Duodenal mucosa (tissue), 2 donors: Measurements from ENCODE around the gene LRRC25.

Experiments used
- H3K27ac ChIP-seq: one replicate; pipeline ENCODE4 v1.7.0; 2013; ENCODE audit warnings: low read depth, low read length
- H3K27me3 ChIP-seq, 2 donors: one replicate each; pipeline ENCODE4 v1.7.0; 2013; ENCODE audit warnings: low read length in 2 of 2, control low read depth in 1 of 2; ENCODE audit not compliant: insufficient read depth in 2 of 2, control insufficient read depth in 1 of 2
- H3K36me3 ChIP-seq, 2 donors: one replicate each; pipeline ENCODE4 v1.7.0; 2013; ENCODE audit warnings: low read length in 2 of 2, control low read depth in 1 of 2; ENCODE audit not compliant: insufficient read depth in 2 of 2, control insufficient read depth in 1 of 2
- H3K4me1 ChIP-seq, 2 donors: one replicate each; pipeline ENCODE4 v1.7.0; 2013; ENCODE audit warnings: low read length in 2 of 2, control low read depth in 1 of 2; ENCODE audit not compliant: insufficient read depth in 2 of 2, control insufficient read depth in 1 of 2
- H3K4me3 ChIP-seq, 2 donors: one replicate each; pipeline ENCODE4 v1.7.0; 2013; ENCODE audit warnings: low read length in 2 of 2, low read depth in 1 of 2
- H3K9ac ChIP-seq, 2 donors: one replicate each; pipeline ENCODE4 v1.7.0; 2013; ENCODE audit warnings: low read length in 2 of 2, low read depth in 1 of 2
- H3K9me3 ChIP-seq, 2 donors: one replicate each; pipeline ENCODE4 v1.7.0; 2013; ENCODE audit warnings: low read length in 2 of 2, control low read depth in 1 of 2; ENCODE audit not compliant: control insufficient read depth in 1 of 2

Gene LRRC25

DNA sequence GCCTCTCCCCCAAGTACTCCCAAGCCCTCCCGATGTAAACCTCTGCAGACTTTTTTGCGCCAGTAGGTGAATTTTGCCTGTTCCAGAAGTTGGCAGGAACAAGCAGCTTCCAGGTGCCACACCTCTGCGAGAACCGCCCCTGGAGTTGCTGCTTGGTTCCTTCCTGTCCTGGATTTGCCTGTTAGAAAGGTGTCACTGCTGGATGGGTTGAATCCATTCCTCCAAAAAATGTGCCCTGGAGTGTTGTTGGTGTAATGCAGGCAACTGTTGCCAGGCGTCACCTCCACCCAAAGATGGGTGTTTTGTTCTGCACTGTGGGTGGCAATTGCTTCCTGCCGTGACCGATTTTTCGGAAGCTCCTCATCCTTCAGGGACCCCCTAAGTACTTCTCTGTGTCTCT, 51.3 kb downstream of the LRRC25 start:
- Histone ChIP-seq H3K27me3 (no peaks in the 10 kb centered on the region), H3K27ac (no peak overlapping the region), H3K9ac (no peak overlapping the region), H3K36me3 (peaks cover 9 to 23% of the 10 kb centered on the region in 2 donors), H3K4me3 (no peak overlapping the region), H3K4me1 (peaks cover 8% of the 10 kb centered on the region in 2 donors), H3K9me3 (no peaks in the 10 kb centered on the region)

DNA sequence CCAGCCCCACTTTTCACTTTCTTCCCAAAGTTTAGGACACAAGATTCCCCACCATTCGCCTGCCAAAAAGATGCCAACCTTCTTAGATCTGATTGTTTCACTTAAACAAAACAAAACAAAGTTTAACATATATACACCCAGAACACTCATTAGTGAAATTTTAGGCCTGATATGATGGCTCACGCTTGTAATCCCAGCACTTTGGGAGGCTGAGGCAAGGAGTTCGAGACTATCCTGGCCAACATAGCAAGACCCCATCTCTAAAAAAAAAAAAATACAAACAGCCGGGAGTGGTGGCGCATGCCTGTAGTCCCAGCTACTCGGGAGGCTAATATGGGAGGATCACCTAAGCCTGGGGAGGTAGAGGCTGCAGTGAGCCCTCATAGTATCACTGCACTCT, 52.1 kb downstream of the LRRC25 start:
- Histone ChIP-seq H3K4me3 (no peak overlapping the region), H3K27ac (no peak overlapping the region), H3K27me3 (no peaks in the 10 kb centered on the region), H3K9ac (no peak overlapping the region), H3K4me1 (peaks cover 8 to 9% of the 10 kb centered on the region in 2 donors), H3K9me3 (no peaks in the 10 kb centered on the region), H3K36me3 (peaks cover 6 to 18% of the 10 kb centered on the region in 2 donors)

DNA sequence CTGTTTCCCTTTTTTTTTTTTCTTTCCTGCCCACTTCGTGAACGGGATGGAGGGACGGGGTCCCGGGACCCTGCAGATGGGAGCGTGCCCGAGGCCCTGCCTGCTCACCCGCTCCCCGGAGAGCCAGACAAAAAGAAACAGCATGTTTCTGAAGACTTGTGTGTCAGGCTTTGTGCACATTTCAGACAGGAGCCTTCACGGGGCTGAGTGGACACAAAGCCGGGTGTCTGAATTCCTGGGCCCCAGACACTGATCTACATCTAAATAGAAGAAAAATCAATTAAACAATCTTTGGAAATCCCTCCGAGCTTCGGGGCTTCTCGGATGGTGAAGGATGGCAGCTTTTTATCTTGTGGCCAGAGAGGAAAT, 52.9 kb downstream of the LRRC25 start:
- H3K27me3 ChIP-seq: no peaks in the 10 kb centered on the region
- peaks cover 4 to 17% of the 10 kb centered on the region in 2 donors for H3K36me3 ChIP-seq
- no peak overlapping the region for H3K4me3 ChIP-seq
- H3K9me3 ChIP-seq: no peaks in the 10 kb centered on the region
- peaks cover 15 to 16% of the 10 kb centered on the region in 2 donors for H3K4me1 ChIP-seq
- no peak overlapping the region for H3K27ac ChIP-seq
- H3K9ac ChIP-seq: no peak overlapping the region

DNA sequence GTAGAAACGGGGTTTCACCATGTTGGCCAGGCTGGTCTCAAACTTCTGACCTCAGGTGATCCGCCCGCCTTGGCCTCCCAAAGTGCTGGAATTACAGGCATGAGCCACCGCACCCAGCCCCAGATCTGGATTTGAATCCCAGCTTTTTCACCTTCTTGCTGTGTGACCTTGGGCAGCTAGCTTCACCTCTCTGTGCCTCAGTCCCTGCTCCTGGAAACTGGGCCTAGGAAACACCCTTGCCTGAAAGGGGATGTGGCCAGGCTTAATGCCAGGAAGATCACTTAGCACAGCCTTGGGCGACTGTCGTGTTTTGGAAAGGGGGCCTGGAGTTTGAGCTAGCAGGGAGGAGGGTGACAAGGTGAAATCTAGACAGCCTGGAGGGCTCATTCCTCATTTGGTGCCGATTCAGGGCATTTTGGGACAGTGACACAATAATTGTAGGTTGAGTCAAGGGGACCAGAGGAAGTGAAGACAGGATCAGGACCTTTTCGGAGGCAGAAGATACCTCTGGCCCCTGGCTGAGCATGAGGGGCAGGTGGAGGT, 55.3 kb downstream of the LRRC25 start:
- H3K36me3 ChIP-seq: peaks cover 4 to 13% of the 10 kb centered on the region in 2 donors
- H3K27ac ChIP-seq: no peak overlapping the region
- H3K4me3 ChIP-seq: no peak overlapping the region
- no peaks in the 10 kb centered on the region for H3K9me3 ChIP-seq
- no peaks in the 10 kb centered on the region for H3K27me3 ChIP-seq
- H3K4me1 ChIP-seq: peaks cover 15 to 26% of the 10 kb centered on the region in 2 donors
- H3K9ac ChIP-seq: peak overlapping the region in 1 of 2 donors; percentile 33
